Stimulated activated naive CD8-positive, alpha-beta T cell treated with anti-CD3 and anti-CD28 coated beads, Interleukin-15, amount 100 ng/mL, for 72 hours (primary cell): ENCODE measurements around the gene SH2B3.
"Not testable (repeated sequence)": the region's sequence is repeated elsewhere in the genome, so short reads cannot be mapped to it uniquely, and the experiment has no call there.

ENCODE experiments used
- ATAC-seq: fragments of 150-1000 bp; cut with Tn5 transposase; 2 replicates; pipeline ENCODE4 v1.10.0; 2021; ENCODE audit warnings: mild to moderate bottlenecking, moderate library complexity
- DNase-seq, 2 donors: peaks; one replicate each; pipeline ENCODE4 v3.0.0; 2021 to 2022
- H3K27ac Mint-ChIP-seq, 2 donors: one replicate each; pipeline ENCODE4 v1.8.0; 2022; ENCODE audit warnings: mild to moderate bottlenecking in 2 of 2, mixed read lengths in 2 of 2, moderate library complexity in 2 of 2
- H3K27me3 Mint-ChIP-seq: one replicate; pipeline ENCODE4 v1.8.0; 2022; ENCODE audit warnings: mixed read lengths
- H3K4me1 Mint-ChIP-seq: one replicate; pipeline ENCODE4 v1.8.0; 2022; ENCODE audit warnings: mild to moderate bottlenecking, mixed read lengths
- H3K4me3 Mint-ChIP-seq, 2 donors: one replicate each; pipeline ENCODE4 v1.8.0; 2022; ENCODE audit warnings: mild to moderate bottlenecking in 2 of 2, mixed read lengths in 2 of 2, moderate library complexity in 1 of 2
- H3K9me3 Mint-ChIP-seq, 2 donors: one replicate each; pipeline ENCODE4 v1.8.0; 2022; ENCODE audit warnings: mixed read lengths in 2 of 2

The SH2B3 gene

GRCh38 chr12:111399741-111400404 is 5.8 kb upstream of the SH2B3 start:
- not testable (repeated sequence) for H3K9me3 Mint-ChIP-seq, DNase-seq, H3K27me3 Mint-ChIP-seq, ATAC-seq
- Mint-ChIP-seq H3K27ac (peak overlapping the region; percentile 16 to 64), H3K4me1 (peaks cover 59% of the 10 kb centered on the region), H3K4me3 (peak overlapping the region in 1 of 2 donors; percentile 2)

GRCh38 chr12:111401167-111401605 is 4.5 kb upstream of the SH2B3 start:
- H3K4me1 Mint-ChIP-seq = peaks cover 61% of the 10 kb centered on the region
- H3K9me3 Mint-ChIP-seq = peaks cover 6 to 7% of the 10 kb centered on the region in 2 donors

GRCh38 chr12:111402490-111402824 is 3.3 kb upstream of the SH2B3 start:
- not testable (repeated sequence) for H3K4me3 Mint-ChIP-seq, H3K9me3 Mint-ChIP-seq, ATAC-seq, H3K27me3 Mint-ChIP-seq, H3K27ac Mint-ChIP-seq, DNase-seq
- peaks cover 58% of the 10 kb centered on the region for H3K4me1 Mint-ChIP-seq

More at GRCh38 chr12:111401167-111401605, 4.5 kb upstream of the SH2B3 start:
- Mint-ChIP-seq H3K27me3 (no peaks in the 10 kb centered on the region), H3K27ac (no peak overlapping the region), H3K4me3 (no peak overlapping the region)
- ATAC-seq (no peak), DNase-seq (no peak)

- DNase-seq (peak; percentile 79 to 83), ATAC-seq (peak; percentile 32)
- Mint-ChIP-seq H3K9me3 (peaks cover 3 to 5% of the 10 kb centered on the region in 2 donors), H3K27me3 (no peaks in the 10 kb centered on the region), H3K4me1 (peaks cover 62% of the 10 kb centered on the region), H3K27ac (peak overlapping the region; percentile 99), H3K4me3 (peak overlapping the region; percentile 81 to 93)
These were observed 1.2 kb upstream of the SH2B3 start for GRCh38 chr12:111404362-111405148.

GRCh38 chr12:111405149-111405858 is 419 bp upstream of the SH2B3 start:
- DNase-seq (peak; percentile 99 to 100), ATAC-seq (peak; percentile 81)
- H3K27me3 Mint-ChIP-seq = no peaks in the 10 kb centered on the region
- peak overlapping the region; percentile 99 for H3K27ac Mint-ChIP-seq
- peak overlapping the region; percentile 81 to 93 for H3K4me3 Mint-ChIP-seq
- no peaks in the 10 kb centered on the region for H3K9me3 Mint-ChIP-seq
- H3K4me1 Mint-ChIP-seq = peaks cover 62% of the 10 kb centered on the region

- peak overlapping the region; percentile 97 to 98 for H3K27ac Mint-ChIP-seq
- no peaks in the 10 kb centered on the region for H3K9me3 Mint-ChIP-seq
- peak overlapping the region; percentile 89 to 98 for H3K4me3 Mint-ChIP-seq
- DNase-seq (peak in 1 of 2 donors; percentile 76), ATAC-seq (peak; percentile 10)
- peaks cover 73% of the 10 kb centered on the region for H3K4me1 Mint-ChIP-seq
- H3K27me3 Mint-ChIP-seq = no peaks in the 10 kb centered on the region
These were observed 1.0 kb downstream of the SH2B3 start for GRCh38 chr12:111406474-111407376.

GRCh38 chr12:111407377-111408115 is 1.8 kb downstream of the SH2B3 start:
- Mint-ChIP-seq H3K4me1 (peaks cover 81% of the 10 kb centered on the region), H3K27ac (peak overlapping the region; percentile 52 to 98), H3K9me3 (no peaks in the 10 kb centered on the region), H3K27me3 (no peaks in the 10 kb centered on the region), H3K4me3 (peak overlapping the region; percentile 89 to 98)
- DNase-seq (no peak), ATAC-seq (no peak)

- no peak for DNase-seq
- no peak for ATAC-seq
- H3K9me3 Mint-ChIP-seq = no peaks in the 10 kb centered on the region
- peak overlapping the region; percentile 89 to 98 for H3K4me3 Mint-ChIP-seq
- peaks cover 82% of the 10 kb centered on the region for H3K4me1 Mint-ChIP-seq
- peak overlapping the region in 1 of 2 donors; percentile 61 for H3K27ac Mint-ChIP-seq
- H3K27me3 Mint-ChIP-seq = no peaks in the 10 kb centered on the region
These were observed 2.4 kb downstream of the SH2B3 start for GRCh38 chr12:111408116-111408440.

GRCh38 chr12:111408686-111409402 is 3.1 kb downstream of the SH2B3 start:
- DNase-seq (no peak), ATAC-seq (no peak)
- Mint-ChIP-seq H3K27me3 (no peaks in the 10 kb centered on the region), H3K4me3 (peak overlapping the region; percentile 89 to 98), H3K27ac (peak overlapping the region; percentile 38 to 91), H3K4me1 (peaks cover 82% of the 10 kb centered on the region), H3K9me3 (no peaks in the 10 kb centered on the region)

- Mint-ChIP-seq H3K4me1 (peaks cover 81% of the 10 kb centered on the region), H3K27me3 (no peaks in the 10 kb centered on the region), H3K9me3 (no peaks in the 10 kb centered on the region), H3K27ac (peak overlapping the region; percentile 65 to 91), H3K4me3 (peak overlapping the region; percentile 89 to 98)
- no peak for ATAC-seq
- no peak for DNase-seq
These were observed 3.7 kb downstream of the SH2B3 start for GRCh38 chr12:111409403-111409779.

GRCh38 chr12:111409780-111410430 is 4.2 kb downstream of the SH2B3 start:
- no peaks in the 10 kb centered on the region for H3K9me3 Mint-ChIP-seq
- ATAC-seq (no peak), DNase-seq (peak in 1 of 2 donors; percentile 39)
- H3K4me3 Mint-ChIP-seq = peak overlapping the region; percentile 89 to 98
- H3K27me3 Mint-ChIP-seq = no peaks in the 10 kb centered on the region
- peaks cover 81% of the 10 kb centered on the region for H3K4me1 Mint-ChIP-seq
- H3K27ac Mint-ChIP-seq = peak overlapping the region; percentile 91 to 93

- Mint-ChIP-seq H3K9me3 (no peaks in the 10 kb centered on the region), H3K27ac (peak overlapping the region; percentile 54 to 93), H3K27me3 (no peaks in the 10 kb centered on the region), H3K4me3 (peak overlapping the region; percentile 89 to 98), H3K4me1 (peaks cover 85% of the 10 kb centered on the region)
- no peak for ATAC-seq
- no peak for DNase-seq
These were observed 4.9 kb downstream of the SH2B3 start for GRCh38 chr12:111410431-111411184.

- DNase-seq (no peak), ATAC-seq (peak; percentile 41)
- Mint-ChIP-seq H3K9me3 (no peaks in the 10 kb centered on the region), H3K27ac (peak overlapping the region in 1 of 2 donors; percentile 54), H3K4me3 (peak overlapping the region; percentile 12 to 98), H3K27me3 (no peaks in the 10 kb centered on the region), H3K4me1 (peaks cover 85% of the 10 kb centered on the region)
These were observed 5.6 kb downstream of the SH2B3 start for GRCh38 chr12:111411185-111411764.
